RKO (cell line): Measurements from ENCODE around the gene ZBTB37.
"Not testable (repeated sequence)": the region's sequence is repeated elsewhere in the genome, so short reads cannot be mapped to it uniquely, and the experiment has no call there.

Experiments used
- DNase-seq: peaks from one replicate; pipeline ENCODE4 v3.0.0-alpha.2; 2016; ENCODE audit warnings: low spot score

ZBTB37 gene

GRCh38 chr1:173865468-173866164 lies 2.6 kb upstream of the ZBTB37 start:
- no peak for DNase-seq

- peak; percentile 80 for DNase-seq
Observed at GRCh38 chr1:173866413-173867115, 1.6 kb upstream of the ZBTB37 start.

- DNase-seq, result peak; percentile 59
Observed at GRCh38 chr1:173867141-173867752, 933 bp upstream of the ZBTB37 start.

- DNase-seq, result peak; percentile 99
Observed at GRCh38 chr1:173867753-173868265, 371 bp upstream of the ZBTB37 start, which contains the start of gene GAS5. Gene GAS5, minus strand, starts transcription at chr1:173867989.

- DNase-seq, result no peak
Observed at GRCh38 chr1:173869021-173869359, 810 bp downstream of the ZBTB37 start.

- no peak for DNase-seq
Observed at GRCh38 chr1:173870252-173871075, 2.3 kb downstream of the ZBTB37 start.

- no peak for DNase-seq
Observed at GRCh38 chr1:173871091-173871490, 2.9 kb downstream of the ZBTB37 start.

- no peak for DNase-seq
Observed at GRCh38 chr1:173871500-173871899, 3.3 kb downstream of the ZBTB37 start.

- no peak for DNase-seq
Observed at GRCh38 chr1:173876732-173877131, 8.6 kb downstream of the ZBTB37 start.

- no peak for DNase-seq
Observed at GRCh38 chr1:173878251-173878650, 10.1 kb downstream of the ZBTB37 start.

- DNase-seq, result not testable (repeated sequence)
Observed at GRCh38 chr1:173881117-173881516, 12.9 kb downstream of the ZBTB37 start.

GRCh38 chr1:173884701-173885100 lies 16.5 kb downstream of the ZBTB37 start:
- DNase-seq, result no peak

GRCh38 chr1:173886746-173887611 lies 18.8 kb downstream of the ZBTB37 start:
- DNase-seq, result no peak

- no peak for DNase-seq
Observed at GRCh38 chr1:173887627-173888026, 19.4 kb downstream of the ZBTB37 start.

- DNase-seq, result no peak
Observed at GRCh38 chr1:173888749-173889148, 20.6 kb downstream of the ZBTB37 start.

GRCh38 chr1:173889885-173890284 lies 21.7 kb downstream of the ZBTB37 start:
- no peak for DNase-seq

- no peak for DNase-seq
Observed at GRCh38 chr1:173893611-173894010, 25.4 kb downstream of the ZBTB37 start.

- DNase-seq, result no peak
Observed at GRCh38 chr1:173894189-173894588, 26.0 kb downstream of the ZBTB37 start.

- no peak for DNase-seq
Observed at GRCh38 chr1:173900427-173900826, 32.2 kb downstream of the ZBTB37 start.

- DNase-seq, result no peak
Observed at GRCh38 chr1:173900992-173901391, 32.8 kb downstream of the ZBTB37 start.
